Stimulated activated CD8-positive, alpha-beta memory T cell treated with anti-CD3 and anti-CD28 coated beads, Interleukin-7, amount 100 ng/mL, for 4 hours (primary cell): ENCODE measurements around the gene LCMT1.
"Not testable (repeated sequence)": the region's sequence is repeated elsewhere in the genome, so short reads cannot be mapped to it uniquely, and the experiment has no call there.

Source experiments
- DNase-seq, 2 donors: peaks; one replicate each; pipeline ENCODE4 v3.0.0-alpha.2; 2020; ENCODE audit warnings: low read depth in 2 of 2

LCMT1 gene

DNA sequence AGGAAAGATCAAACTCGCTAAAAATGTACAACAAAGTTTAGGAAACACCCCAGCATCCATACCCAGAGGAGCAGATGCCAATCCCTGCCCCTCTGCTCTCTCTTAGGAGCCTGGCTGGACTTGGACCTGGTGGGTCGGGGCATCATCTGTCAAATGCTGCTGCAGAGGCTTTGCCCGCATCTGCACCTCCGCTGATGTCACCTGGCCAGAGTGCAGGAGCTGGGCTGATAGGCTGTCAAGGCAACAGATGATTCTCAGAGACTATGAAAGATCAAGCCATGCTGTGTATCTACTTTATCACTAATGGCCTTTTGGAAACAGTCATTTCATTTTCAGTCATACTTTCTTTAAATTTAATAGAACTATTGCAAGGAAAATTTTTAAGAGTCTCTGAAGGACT is 15.9 kb upstream of the LCMT1 start:
- DNase-seq: no peak

DNA sequence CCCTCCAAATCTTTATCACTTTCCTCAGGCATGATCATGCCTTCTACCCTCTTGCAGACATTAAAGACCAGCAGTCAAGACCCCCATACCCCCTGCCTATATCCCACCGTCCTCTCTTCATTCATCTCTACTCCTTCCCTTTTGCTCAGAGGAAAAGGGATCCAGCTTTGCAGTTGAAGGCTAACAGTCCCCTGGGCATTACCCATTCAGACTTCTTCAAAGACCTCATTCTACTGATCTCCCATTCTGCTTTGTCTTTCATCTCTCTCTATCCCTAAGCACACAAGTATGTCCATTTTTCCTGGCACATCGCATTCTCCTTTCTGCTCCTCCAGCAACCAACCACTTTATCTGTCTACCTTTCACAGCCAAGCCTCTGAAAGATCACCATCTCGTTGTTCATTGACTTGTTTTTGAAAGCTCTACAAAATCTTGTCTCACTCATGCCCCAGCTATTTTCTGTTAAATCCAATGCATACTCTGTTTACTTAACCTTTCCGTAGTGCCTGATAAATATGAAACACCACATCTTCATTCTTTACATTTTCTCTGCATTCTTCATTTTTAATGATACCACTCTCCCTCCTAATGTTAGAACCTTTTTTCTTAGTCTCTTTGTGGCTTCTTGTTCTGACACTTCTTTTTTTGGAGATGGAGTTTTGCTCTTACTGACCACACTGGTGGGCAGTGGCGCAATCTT is 14.1 kb upstream of the LCMT1 start:
- DNase-seq: no peak

DNA sequence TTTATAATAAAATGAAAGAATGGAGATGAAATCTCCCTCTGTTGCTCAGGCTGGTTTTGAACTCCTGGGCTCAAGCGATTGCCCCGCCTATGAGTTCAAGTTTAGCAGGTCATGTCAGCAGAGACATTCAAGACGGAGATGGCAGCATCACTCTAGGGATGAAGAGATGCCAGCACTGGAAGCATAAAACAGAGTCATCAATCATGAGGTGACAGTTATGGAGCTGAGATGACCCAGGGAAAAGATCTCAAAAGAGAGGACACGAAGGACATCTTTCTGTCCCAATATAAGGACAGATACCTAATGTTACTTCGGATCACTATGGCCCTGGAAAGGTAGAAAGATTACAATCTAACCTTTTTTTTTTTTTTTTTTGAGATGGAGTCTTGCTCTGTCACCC is 11.0 kb upstream of the LCMT1 start:
- no peak for DNase-seq

DNA sequence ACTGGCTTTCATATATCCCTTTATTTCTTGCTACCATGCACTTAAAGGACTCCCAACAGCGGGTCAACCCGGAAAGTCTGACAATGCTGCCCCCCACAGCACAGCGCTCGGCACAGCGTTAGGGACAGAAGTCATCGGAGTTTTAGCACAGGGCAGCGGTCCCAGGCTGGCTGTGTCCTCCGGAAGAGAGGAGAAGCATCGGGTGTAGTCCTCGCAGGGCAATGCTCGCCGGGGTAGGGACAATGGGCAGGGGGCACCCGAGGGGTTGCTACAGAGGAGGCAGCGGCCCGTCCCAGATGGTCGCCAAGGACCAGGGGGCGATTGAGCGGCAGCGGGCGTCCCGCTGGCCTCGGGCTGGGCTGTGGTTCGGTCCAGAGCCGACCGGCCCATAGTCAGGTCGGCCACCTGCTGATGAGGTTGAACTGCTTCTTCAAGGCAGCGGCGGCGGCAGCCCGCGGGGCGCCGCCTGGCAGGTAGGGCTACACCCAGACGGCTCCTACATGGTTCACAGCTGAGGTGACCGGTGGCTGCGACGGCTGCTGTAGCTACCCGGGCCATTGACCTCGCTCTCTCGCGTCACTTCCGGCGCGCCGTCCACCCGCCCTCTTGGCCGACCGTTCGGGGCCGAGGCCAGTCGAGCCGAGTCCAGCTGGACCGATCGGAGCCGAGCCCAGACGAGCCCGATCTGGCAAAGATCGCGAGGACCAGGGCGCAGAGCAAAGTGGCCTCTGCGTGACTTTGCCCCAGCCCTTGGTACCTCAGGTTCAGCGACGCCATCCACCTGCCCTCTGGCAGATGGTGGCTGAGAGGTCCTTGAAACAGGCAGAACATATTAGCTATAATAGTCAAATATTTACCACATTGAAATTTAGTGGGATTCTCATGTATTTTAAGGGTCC is 4.7 kb upstream of the LCMT1 start:
- DNase-seq: peak; percentile 44 to 63

DNA sequence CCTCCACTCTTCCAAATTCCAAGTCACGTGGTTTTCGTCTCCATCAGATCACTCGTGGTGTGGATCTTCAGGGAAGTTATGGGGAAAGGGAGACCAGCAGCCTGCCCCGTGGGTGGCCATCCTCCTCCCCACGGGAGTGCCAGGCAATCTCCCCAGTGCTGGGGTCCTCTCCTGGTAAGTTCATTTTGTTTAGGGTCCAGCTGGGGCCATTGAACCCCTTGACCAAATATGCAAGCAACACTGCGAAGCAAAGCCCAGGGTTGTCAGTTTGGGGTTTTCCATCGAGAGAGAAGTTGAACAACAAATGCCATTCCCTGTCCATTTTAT is 4.1 kb upstream of the LCMT1 start:
- DNase-seq: no peak

DNA sequence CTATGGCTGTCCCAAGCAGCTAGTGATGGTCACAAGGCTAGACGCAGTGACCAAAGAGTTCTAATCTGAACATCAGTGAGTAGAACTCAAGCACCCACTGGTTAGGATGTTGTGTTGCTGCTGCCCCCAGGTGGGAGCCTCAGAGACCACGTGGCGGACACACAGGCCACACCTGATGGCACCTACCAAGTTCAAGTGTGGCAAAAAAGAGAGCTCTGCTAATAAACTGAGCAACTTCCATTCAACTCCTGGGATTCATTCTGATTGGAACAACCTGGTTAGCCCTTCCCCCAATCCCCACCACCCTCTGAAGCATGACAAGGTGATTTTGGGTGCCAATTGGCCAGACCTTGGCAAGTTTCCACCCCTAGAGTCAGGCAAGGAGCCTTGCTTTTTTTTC is 3.5 kb upstream of the LCMT1 start:
- peak in 1 of 2 donors; percentile 28 for DNase-seq

DNA sequence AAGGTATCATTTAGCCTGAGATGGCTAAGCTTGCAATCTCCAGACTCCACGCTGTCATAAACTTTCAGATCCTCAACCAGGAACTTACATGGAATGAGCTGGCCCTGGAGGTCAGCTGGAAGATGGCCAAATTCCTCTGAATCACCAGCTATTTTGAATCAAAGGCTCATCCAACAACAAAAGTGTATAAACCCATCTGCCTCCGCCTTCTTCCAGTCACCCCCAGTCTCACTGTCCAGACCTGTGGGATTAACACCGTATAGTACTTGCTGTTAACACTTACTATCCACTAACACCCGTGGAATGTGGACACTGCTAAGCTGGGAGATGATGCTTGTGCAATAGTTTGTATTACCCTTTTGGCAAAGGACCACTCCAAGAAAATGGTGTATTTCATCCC is 1.9 kb upstream of the LCMT1 start:
- no peak for DNase-seq

DNA sequence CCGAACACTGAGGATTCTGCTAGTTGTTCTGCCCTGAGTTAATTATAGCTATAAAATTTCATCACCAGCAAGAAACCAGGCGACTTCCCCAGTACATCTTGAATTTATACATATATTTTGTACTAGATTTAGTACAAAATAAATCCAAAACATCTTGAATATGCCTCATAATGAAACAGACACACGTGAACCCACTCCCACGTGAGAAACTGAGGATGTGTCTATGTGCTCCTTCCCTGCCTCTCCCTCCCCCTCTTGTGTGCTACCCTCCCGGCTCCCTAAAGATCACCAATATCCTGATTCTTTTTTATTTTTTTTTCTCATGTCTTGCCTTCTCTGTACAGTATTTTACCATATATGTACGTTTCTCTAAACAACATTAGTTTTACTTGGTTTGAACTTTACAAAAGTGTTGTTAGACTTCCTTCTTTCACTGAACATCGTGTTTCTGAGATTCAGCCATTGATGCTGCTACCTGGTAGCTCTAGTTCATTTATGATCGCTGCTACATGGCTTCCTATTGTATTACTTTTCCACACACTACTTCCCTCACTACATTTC is 1.1 kb upstream of the LCMT1 start:
- DNase-seq: no peak

DNA sequence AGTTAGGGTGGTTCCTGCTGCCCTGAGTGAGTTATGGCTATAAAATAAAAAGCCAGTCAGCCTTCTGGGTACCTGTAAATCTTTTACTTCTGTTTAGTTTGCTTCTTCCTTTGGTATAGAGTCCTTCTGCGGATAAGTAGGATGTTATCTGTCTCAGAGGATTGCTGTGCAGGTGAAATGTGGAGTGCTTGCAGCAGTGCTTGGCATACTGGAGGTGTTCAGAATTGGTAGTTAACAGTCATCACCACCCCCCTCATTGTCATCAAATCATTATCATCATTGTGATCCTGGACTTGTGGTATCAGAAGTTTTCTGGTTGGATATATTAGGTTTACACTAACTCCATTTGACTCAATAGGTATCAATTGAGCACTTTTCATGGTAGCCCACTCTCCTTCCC is 2.6 kb downstream of the LCMT1 start:
- no peak for DNase-seq

DNA sequence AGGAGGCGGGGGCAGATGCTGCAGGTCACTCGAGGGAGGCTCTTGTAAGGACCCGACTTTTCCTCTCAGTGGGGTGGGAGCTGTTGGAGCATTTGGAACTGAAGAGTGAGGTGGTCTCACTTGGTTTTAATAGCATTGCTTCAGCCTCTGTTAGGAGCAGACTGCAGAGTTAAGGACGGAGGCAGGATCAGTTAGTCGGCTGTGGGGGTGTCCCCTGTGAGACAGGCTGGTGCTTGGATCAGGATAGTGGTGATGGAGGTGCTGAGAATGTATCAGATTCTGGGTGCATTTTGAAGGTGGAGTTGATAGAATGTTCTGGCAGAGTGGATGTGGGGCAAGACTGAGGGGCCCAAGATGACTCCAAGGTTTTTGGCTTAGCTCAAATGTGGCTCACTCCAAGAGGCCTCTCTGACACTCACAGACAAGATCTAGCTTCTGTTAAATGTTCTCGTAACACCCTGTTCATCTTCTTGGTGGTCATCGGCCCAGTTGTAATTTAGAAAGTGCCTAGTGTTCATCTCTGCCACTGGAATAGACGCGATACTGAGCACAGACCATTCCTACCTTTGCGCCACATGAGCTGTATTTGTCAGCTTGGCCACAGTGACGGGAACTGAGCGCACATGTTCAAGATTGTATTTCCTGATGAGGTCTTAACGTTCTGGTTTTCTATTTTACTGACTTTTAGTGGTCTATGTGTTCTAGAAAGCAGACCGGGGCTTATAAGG is 7.5 kb downstream of the LCMT1 start:
- DNase-seq: no peak

DNA sequence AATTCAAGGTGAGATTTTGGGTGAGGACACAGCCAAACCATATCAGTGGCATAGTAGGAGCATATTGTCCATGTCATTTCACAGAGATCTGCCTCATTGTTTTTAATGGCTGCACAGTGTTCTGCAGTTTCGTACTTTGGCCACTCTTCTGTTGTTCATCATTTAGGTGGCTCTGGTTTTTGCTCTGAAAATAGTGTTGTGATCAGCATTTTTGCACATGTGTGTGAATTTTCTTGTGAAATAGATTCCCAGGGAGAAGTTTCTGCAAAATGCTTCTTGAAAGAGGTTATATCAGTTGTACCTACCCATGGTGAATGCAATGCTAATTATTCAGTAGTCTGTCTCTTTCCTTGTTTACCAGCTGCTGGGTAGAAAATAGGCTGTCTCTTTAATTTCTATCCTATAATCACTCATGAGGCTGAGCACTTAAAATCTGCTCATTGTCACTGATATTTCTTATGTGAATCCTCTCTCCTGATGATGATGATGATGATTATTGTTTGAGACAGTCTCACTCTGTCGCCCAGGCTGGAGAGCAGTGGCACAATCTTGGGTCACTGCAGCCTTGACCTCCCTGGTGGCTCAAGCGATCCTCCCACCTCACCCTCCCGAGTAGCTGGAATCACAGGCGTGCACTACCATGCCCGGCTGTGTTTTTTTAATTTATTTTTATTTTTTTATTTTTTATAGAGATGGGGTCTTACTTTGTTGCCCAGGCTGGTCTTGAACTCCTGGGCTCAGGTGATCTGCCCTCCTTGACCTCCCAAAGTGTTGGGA is 10.5 kb downstream of the LCMT1 start:
- DNase-seq: no peak

DNA sequence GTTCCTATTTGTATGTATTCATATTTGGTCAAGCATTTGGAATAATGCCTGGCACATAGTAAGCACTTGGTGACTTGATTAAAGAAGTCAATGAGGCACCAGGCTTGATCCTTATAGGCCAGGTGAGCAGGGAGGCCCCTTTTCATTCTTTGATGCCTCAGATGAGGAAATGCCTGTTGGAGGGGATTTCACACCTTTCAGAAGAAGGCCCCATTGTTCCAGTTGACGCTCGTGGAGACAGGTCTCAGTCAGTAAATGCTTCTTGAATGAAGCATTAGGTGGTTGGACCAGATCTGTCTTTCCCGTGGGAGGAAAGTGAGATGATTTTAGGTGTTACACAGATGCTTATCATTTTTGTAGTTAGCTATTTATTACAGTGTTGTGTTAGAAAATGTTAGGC is 13.0 kb downstream of the LCMT1 start:
- DNase-seq: no peak

DNA sequence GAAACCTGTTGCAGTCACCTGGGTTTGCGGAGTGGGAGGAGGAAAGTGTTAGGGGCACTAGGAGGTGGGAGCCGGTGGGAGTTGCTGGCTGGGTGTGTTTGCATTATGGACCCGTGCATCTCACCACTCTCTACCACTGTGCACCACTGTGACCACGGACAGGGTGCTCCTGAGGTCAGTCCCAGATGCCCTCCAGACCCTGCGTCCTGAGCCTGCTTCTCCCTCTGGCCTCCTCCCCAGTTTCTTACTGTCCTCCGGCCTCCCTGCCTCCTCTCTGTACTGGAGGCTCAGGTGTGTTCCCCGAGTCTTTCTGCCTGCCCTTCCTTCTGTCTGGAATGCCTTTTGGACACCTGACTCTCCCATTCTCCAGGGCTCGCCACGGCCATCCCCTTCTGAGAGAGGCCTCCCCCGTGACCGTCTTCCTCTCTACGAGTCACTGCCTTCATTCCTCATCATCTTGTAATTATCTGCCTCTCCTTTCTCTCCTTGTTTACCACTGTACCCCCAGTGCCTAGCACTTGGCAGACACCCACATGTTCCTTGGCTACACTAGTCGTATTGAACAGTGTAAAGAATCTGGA is 14.6 kb downstream of the LCMT1 start:
- not testable (repeated sequence) for DNase-seq

DNA sequence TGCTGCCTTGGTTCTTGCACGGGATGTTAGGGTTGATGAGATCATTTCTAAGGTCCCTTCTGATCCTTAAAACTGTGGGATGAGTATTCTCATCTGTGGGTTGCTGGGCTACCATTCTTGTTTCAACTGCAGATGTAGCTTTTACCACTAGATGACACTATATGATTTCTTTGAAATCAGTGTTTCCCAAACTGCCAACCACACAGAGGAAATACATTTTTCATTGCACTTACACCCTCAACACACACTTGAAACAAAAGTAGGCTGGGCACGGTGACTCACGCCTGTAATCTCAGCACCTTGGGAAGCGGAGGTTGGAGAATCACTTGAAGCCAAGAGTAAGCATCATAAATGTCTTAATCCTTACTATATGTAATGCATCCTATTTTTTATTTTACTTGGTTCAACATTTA is 15.3 kb downstream of the LCMT1 start:
- no peak for DNase-seq

DNA sequence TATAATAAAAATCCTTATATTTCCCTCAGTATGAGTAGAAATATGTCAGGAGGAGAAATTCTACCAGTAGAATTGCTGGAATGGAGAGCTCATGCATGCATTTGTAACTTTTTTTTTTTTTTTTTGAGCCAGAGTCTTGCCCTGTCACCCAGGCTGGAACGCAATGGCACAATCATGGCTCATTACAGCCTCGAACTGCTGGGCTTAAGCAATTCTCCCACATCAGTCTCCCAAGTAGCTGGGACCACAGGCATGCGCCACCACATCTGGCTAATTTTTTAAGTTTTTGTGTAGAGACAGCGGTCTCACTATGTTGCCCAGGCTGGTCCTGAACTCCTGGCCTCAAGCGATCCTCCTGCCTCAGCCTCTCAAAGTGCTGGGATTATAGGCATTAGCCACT is 21.2 kb downstream of the LCMT1 start:
- DNase-seq: not testable (repeated sequence)

DNA sequence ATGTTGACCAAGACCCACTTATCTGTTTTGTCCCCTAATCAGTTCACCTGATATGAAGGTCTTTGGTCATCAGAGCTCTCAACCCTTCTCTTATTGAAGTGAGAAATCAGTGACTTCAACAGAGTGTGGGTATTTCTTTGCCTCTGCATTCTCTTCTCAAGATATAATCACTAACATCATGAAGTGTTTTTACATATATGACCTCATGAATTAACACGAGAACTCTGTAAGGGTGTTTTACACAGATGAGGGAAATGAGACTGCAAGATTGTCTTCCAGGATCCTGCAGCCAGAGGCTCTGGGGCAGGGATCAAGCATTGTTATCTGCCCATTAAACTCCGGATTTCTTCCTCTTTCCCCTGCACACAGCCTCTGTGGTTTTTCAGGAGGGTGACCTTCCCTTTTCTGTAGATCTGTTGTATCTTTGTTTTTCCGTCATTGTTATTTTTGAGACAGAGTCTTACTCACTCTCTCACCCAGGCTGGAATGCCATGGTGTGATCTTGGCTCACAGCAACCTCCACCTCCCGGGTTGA is 22.7 kb downstream of the LCMT1 start:
- no peak for DNase-seq

DNA sequence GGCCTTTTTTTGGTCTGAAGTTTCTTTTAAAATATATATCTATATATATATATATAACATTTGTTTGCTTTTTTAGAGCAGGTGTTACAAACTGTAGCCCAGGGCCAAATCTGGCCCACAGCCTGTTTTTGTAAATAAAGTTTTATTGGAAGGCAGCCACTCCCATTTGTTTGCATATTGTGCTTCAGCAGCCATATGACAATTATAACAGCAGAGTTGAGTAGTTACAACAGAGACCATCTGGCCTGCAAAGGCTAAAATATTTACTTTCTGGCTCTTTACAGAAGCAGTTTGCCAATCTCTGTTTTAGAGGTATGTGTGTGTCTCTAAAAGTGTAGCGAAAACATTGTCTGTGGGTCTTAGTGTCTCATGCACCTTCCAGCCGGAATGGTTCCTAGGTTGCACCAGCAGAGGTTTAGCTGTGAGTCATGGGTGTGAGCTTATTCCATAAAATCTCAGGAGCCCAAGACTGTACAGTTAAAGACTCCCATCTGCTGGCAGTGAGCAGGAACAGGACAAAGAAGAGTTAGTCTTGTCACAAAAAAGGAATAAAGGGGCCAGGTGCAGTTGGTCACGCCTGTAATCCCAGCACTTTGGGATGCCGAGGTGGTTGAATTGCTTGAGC is 23.8 kb downstream of the LCMT1 start:
- DNase-seq: no peak

DNA sequence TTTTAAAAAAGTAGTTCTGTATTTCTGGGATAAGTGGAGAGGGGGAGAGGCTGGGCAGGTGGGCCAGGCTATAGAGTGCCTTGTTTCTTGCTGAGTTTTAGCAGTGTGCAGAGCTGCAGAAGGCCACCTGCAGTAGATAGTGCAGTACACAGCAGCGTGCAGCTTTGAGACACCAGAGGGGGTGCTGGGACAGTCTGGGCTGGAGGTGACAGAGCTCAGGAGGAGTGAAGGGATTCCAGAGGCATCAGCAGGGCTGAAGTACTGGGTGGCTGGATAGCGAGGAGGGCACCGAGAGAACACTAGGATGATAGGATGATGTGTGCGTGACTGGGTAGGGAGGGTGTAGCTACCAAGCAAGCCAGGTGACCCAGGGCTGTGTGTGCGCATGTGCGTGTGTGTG is 26.6 kb downstream of the LCMT1 start:
- no peak for DNase-seq

DNA sequence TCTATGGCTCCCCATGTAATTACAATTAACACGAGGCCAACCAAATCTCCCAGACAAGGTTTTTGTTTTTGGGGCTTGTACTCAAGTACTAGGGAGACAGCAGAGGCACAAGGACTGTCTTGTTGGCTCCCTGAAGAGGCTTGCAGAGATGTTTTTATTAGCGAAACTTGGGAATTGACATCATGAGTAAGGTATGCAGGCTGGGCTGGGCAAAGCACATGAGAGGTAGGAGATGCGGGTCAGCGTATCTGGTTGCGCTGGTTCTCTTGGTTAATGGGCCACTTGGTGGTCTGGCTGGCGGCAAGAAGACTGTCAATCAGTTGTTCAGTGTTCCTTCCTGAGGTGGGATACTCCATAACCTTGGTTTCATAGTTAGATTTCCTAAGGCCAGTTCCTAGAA is 28.9 kb downstream of the LCMT1 start:
- no peak for DNase-seq

DNA sequence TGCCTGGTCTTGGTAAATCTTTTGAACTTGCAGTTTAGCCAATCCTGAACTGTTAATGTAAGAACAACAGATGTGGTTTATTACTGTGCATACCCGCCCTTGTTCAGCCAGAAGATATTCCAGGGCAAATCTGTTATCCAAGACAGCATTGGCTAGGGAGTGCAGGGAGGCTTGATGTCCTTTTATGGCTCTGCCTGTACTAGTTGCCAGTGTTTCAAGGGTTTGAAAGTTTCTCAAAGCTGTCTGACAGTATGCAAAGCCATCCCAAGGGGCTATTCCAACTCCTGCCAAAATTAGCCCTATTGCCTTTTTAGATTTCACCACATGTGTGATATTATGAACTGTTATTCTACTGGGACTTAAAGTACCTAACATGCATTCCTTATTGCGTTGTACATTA is 30.1 kb downstream of the LCMT1 start:
- no peak for DNase-seq

DNA sequence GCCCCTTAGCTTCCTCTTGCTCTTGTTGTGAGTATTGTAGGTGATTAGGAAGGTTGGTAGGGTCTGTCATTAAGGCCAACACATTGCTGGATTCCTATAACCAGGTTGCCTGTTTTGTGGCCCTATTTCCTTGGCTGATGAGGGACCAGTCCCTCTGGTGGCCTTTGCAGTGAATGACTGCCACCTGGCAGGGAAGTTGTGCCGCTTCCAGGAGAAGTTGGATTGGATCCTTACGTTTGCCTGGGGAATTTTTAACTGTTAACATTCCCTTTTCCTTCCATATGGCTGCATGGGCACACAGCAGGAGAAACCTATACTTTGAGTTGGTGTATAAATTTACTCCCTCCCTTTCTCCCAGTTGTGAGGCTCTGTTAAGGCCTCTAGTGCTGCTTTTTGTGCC is 32.4 kb downstream of the LCMT1 start:
- DNase-seq: no peak
